Uterine smooth muscle cell (primary cell): ENCODE results near the gene TUBA4A. TPM values are rescaled to one million over a fixed set of nuclear protein-coding genes. Genes with fewer than 3 reads are reported as not detected.

ENCODE experiments used
- total RNA-seq: library from RNA; depleted of rRNA; stranded (reverse); fragments of >200 nt; gene quantifications from 2 replicates; pipeline ENCODE4 v1.2.3, GENCODE V29; 2014

TUBA4A gene
- total RNA-seq = 6.9 and 11.5 TPM in 2 replicates

DNA sequence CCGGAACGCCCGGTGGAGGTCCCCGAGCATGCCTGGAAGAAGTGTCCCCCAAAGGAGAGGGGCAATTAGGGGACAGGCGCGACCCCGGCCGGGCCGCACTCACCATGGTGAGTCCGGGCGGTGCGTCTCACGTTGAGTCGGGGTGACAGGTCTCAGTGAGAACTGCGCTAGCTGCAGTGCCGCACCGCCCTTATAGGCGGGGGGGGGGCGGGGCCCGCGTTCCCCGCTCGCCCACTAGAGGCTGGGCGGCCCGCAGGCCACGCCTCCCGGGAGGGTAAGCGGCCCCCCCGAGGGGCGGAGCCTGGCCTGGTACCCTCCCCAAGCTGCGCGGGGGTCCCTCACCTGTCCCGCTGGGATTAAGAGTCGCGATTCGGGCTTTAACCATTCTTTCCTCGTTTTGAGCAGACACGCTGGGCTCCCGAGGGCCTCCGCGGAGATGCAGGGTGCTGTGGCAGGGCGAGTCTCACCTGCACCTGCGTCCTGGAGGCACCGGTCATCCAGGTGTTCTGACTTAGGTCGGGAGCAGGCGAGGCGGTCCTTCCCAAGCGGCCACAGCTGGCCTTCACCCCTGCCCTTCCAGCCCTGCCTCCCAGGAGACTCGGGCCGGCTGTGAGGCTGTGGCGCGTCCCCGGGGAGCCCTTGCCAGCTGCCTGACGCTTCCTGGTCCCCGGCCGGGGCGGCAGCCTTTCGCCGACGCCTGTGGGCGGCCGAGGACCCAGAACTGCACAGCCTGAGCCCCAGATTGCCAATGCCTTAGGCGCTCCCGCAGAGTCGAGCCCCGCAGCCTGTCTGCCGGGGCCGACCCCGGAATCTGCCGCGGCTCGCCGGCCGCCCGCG is at the start of gene TUBA4A:
TUBA4A (minus strand) TSS at position 166 of the 837 bp plus-strand sequence; CDS start at position 106, 60 bp downstream.

DNA sequence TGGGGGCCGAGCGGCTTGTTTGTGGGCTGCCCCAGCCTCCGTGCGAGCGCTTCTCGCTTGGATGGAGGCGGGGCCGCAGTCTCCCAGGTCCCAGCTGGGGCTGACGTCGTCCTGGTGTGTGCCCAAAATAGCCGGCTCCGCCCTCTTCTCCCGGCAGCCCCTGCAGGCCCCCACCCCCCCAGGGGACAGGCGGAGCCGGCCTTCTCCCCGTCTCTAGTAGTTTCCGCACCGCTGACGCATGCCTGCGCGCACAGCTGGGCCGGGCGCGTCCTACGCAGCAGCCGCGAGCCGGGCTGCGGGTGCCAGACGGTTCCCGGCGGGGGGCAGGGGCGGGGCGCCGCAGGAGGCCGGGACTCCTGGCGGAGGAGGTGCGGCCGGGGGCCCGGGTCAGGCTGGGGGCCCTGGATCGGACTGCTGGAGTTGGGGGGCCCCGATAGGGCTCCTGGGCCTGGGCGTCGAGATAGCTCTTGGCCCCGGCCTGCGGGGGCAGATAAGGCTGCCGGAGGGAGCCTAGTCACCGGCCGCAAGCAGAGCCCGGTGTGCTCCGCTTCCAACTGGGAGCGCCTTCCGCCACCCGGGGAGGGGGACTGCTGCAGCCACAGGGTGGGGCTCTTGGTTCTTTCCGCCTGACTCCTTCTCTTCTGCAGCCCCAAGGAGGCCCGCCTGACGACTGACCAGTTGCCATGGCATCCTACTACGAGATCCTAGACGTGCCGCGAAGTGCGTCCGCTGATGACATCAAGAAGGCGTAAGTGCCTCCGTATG is 25.6 kb upstream of the TUBA4A start, which contains the start of gene DNAJB2:
DNAJB2 (plus strand) TSS at position 216 of the 765 bp plus-strand sequence; CDS start at position 684, 468 bp downstream.

DNA sequence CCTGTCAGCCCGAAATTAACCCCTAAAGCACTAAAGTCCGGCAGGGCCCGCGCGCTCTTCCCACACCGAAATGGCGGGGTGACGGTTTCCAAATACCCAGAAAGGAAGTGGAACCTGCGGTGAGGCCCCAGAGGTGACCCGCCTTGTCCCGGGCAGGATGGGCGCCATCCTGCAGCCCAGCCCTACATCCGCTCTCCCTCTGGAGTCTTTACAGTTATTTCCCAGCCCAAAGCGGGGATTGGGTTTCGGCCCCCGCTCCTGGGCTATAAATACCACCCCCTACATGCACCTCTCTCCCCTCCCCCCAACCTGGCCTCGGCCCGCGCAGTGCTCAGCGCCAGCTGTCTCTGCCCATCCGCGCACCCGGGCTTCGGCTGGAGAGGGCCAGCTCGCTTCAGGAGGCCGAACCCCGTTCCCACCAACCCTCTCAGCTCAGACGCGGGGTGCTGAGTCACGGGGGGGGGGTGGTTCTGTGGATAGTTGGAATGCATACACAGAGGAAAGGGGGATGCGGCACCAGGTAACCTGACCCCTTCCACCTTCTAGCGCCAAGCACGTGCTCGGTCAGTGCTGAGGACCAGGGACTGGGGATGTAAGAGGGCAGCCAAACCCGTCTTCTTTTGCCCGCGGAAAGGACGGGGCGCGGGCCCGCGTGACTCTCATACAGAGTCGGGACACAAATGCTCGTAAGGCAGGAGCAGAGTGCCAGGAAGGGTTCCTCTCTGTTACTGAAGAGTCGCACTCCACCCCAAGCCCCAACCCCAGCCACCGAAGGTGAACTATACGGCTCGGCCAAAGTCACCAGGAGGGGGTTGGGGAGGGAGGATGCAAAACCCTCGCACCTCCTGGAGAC is 592 bp downstream of the TUBA4A start, which contains the start of gene TUBA4B:
TUBA4B (plus strand) TSS at position 344 of the 853 bp plus-strand sequence; CDS start at position 509, 165 bp downstream.

DNA sequence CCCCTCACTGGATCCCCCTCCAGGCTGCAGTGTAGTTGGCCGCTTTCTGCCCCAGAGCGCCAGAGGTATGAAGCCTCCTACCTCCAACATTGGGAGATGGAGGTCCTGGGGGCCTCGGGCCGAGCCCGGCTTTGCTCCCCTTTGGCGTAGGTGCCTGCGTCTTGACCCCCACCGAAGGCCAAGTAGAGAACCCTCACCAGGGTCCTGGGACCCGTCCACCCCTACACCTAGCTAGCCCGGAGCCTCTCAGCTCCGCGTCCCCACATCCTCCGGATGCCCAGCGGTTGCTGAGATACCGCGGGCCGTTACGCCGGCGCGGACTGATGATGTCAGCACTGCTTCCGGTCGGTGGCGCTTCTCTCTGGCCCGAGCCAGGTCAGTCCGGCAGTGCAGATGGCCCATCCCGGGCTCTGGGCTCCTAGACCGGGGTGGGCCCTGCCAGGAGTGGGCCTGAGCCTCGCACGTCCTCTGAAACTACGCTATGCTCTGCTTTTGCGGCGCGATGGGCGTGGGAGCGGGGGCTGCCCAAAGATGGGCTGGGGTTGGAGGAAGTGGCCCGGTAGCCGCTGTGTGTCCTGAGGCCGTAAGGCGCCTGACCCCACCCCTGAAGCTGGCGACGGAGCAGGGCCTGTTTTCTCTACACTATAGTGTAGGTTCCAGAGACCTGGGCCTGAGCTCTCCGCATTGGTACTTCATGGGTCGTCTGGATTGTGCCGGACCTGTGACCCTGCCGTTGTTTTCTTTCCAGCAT is 8.4 kb downstream of the TUBA4A start, which contains the start of the genes GLB1L and STK16:
GLB1L (minus strand) TSS at position 297 of the 751 bp plus-strand sequence. CDS start 1,871 bp downstream, outside the sequence.
STK16 (plus strand) TSS at position 332 of the 751 bp plus-strand sequence. CDS start 521 bp downstream, outside the sequence.

DNA sequence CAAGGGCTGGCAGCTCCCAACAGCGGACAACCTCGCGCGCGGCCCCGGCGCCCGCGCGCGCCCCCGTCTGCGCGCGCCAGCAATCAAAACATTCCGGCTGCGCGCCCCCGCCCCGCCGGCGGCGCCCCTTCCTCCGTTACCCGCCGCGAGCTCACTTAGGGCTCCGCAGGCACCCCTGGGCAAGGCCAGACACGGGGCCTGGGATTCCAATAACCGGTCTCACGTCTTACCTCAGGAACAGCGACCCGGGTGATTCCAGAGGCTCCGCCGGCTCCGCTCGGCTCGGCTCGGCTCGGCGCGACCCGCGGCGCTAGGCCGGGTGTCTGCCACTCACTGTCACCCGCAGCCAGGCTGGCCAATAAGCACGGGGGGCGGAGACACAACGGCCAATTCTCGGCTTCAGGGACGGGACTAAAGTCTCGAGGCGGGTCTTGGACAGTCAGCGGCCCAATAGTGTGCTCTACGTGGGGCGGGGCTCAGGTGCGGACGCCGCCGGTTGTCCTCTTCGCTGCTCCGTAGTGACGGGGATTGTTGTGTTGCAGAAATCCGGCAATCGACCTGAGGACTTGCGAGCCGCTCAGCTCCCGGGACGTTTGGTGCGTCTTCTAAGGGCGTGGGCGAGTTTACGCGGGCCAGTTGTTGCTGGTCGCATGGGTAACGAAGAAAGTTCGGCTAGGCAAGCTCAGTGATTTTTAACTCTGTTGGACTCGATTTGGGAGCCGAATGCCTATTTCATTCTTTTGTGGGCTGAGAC is 24.2 kb downstream of the TUBA4A start, which contains the start of the genes ANKZF1 and ATG9A:
ANKZF1 (plus strand) TSS at position 502 of the 754 bp plus-strand sequence. CDS start 452 bp downstream, outside the sequence.
ATG9A (minus strand) TSS at position 332 of the 754 bp plus-strand sequence. CDS start 1,612 bp downstream, outside the sequence.

DNA sequence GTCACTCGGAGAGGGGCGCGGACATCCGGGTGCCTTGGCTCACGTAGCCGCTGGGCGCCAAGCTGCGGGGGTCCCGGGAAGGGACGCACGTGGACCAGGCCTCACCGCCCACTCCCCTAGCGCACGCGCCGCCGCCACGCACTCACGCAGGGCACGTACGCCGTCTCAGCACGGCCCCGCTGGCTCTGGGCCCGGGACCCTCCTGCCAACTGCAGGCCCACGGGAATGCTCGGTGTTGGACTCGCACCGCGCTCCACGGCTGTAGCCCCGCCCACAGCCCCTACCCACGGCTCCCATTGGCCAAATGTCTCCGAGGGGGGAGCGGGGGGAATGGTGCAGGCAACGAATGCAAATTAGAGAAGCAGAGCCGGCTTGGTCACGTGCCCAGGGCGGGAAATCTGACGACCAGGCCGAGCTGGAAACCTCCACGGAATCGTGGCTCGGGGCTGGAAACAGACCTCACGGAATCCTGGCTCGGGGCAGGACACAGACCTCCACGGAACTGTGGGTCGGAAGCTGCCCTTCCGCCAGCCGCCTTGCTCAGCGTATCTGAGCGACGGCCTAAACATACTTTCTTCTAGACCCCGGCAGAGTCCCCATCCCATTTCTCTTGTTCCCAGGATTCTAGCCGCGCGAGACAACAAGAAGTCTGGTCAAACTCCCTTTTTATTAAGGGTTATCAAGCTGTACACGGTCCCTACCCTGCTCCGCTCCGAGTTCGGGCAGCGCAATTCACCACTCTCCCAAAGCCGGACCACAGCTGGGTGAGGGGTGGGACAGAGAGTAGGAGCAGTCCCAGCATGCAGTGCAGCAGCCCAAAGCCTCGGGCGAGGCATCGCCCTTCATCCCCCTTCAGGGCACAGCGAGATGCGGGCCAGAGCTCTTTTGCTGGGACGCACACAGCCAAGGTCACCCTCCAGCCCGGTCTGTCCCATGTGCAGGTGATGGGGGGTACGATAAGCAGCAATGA is 34.7 kb downstream of the TUBA4A start, which contains the start of gene ABCB6:
ABCB6 (minus strand) TSS at position 227 of the 970 bp plus-strand sequence. CDS start 285 bp downstream, outside the sequence.

DNA sequence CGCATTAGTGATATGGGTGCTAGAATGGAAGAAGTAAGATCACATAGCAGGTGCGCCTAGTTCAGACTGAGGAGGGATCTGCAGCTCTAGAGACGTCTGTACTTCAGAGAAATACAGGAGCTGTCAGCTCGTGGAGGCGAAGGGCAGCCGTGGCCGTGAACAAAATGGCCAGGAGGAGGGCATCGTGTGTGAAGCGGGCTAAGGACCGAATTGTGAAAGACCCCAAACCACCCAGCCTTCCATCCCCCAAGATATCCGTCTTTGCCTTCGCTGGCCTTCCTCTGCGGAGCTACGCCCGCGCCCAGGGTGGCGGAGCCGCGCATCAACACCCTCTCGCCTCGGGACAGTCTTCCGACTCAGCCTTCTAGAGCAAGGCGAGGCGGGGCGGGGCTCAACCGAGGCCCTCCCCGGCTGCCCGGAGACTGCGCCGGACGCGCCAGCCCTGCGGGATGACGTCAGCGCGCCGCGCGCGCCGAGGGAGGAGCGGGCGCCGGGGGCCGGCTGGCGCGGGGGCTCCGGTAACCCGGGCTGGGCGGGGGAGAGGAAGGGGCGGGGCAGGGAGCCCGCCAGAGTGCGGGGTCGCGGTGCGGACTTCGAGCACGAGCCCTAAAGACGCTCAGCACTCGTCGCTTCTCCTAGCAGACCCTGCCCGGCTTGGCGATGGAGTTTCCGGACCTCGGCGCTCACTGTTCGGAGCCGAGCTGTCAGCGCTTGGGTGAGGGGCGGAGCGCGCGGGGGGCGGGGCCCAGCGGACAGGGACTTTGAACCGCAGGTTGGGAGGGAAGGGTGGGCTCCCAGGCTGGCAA is 47.2 kb downstream of the TUBA4A start, which contains the start of gene ZFAND2B:
ZFAND2B (plus strand) TSS at position 455 of the 806 bp plus-strand sequence; CDS start at position 661, 206 bp downstream.

Other genes starting within 250 kb of the TUBA4A start
- gene CFAP65, start 212.4 kb downstream of the TUBA4A start, total RNA-seq = not detected in 2 replicates
- 0.11 TPM in 1 of 2 replicates, not detected in the other for gene IHH, start 193.0 kb downstream of the TUBA4A start, total RNA-seq
- gene NHEJ1, start 93.1 kb downstream of the TUBA4A start, total RNA-seq = 19.7 and 23.9 TPM in 2 replicates
- gene SLC23A3, start 83.9 kb downstream of the TUBA4A start, total RNA-seq = 1.00 and 2.5 TPM in 2 replicates
- gene CNPPD1, start 77.0 kb downstream of the TUBA4A start, total RNA-seq = 26.9 and 31.2 TPM in 2 replicates
- 75.1 and 77.5 TPM in 2 replicates for gene RETREG2, start 75.6 kb downstream of the TUBA4A start, total RNA-seq
- gene ZFAND2B, start 47.1 kb downstream of the TUBA4A start, total RNA-seq = 25.5 and 30.0 TPM in 2 replicates
- 28.1 and 38.4 TPM in 2 replicates for gene ABCB6, start 35.0 kb downstream of the TUBA4A start, total RNA-seq
- gene ATG9A, start 24.3 kb downstream of the TUBA4A start, total RNA-seq = 27.0 and 40.4 TPM in 2 replicates
- gene ANKZF1, start 24.1 kb downstream of the TUBA4A start, total RNA-seq = 23.4 and 27.0 TPM in 2 replicates
- gene GLB1L, start 8.5 kb downstream of the TUBA4A start, total RNA-seq = 17.5 and 19.1 TPM in 2 replicates
- 42.4 and 48.9 TPM in 2 replicates for gene STK16, start 8.4 kb downstream of the TUBA4A start, total RNA-seq
- gene TUBA4B, start 675 bp downstream of the TUBA4A start, total RNA-seq = 0.11 TPM in 1 of 2 replicates, not detected in the other
- 47.1 and 51.1 TPM in 2 replicates for gene DNAJB2, start 25.4 kb upstream of the TUBA4A start, total RNA-seq
- 9.0 and 58.1 TPM in 2 replicates for gene PTPRN, start 55.5 kb upstream of the TUBA4A start, total RNA-seq
- gene RESP18, start 78.8 kb upstream of the TUBA4A start, total RNA-seq = not detected in 2 replicates
- 80.4 and 85.0 TPM in 2 replicates for gene DNPEP, start 134.0 kb upstream of the TUBA4A start, total RNA-seq
- 284 and 858 TPM in 2 replicates for gene DES, start 164.5 kb upstream of the TUBA4A start, total RNA-seq
- 38.8 and 60.6 TPM in 2 replicates for gene SPEG, start 180.9 kb upstream of the TUBA4A start, total RNA-seq
- 67.4 and 70.6 TPM in 2 replicates for gene GMPPA, start 245.0 kb upstream of the TUBA4A start, total RNA-seq